Smooth muscle cell (in vitro differentiated cells): ENCODE data around the gene STX5. TPM values are rescaled to one million over a fixed set of nuclear protein-coding genes. Genes with fewer than 3 reads are reported as not detected.
A peak's percentile ranks its signal among the peaks of the same experiment; 100 is the strongest.

Source experiments
- DNase-seq: peaks from one replicate; lab custom pipeline; 2025; ENCODE audit not compliant: unreplicated experiment; lab: John Stamatoyannopoulos, UW
- H2AFZ ChIP-seq: fragments of 200-600 bp; sonication (generic); 2 replicates; pipeline ENCODE4 v1.6.0; 2016; ENCODE audit warnings: antibody characterized with exemption, low read depth, mild to moderate bottlenecking
- H3F3A ChIP-seq: fragments of 200-600 bp; sonication (generic); 2 replicates; pipeline ENCODE4 v1.6.0; 2017; ENCODE audit warnings: antibody characterized with exemption, low read depth
- H3K27ac ChIP-seq: fragments of 200-600 bp; sonication (generic); 2 replicates; pipeline ENCODE4 v1.5.1; 2016; ENCODE audit warnings: low read depth, mild to moderate bottlenecking
- H3K27me3 ChIP-seq: fragments of 200-600 bp; sonication (generic); 2 replicates; pipeline ENCODE4 v1.6.1; 2016; ENCODE audit warnings: low read depth, mild to moderate bottlenecking
- H3K36me3 ChIP-seq: fragments of 200-600 bp; sonication (generic); 2 replicates; pipeline ENCODE4 v1.5.1; 2016; ENCODE audit warnings: low read depth
- H3K4me1 ChIP-seq: fragments of 200-600 bp; sonication (generic); 2 replicates; pipeline ENCODE4 v1.5.1; 2016; ENCODE audit warnings: low read depth
- H3K4me2 ChIP-seq: fragments of 200-600 bp; sonication (generic); 2 replicates; pipeline ENCODE4 v1.6.0; 2016; ENCODE audit warnings: mild to moderate bottlenecking
- H3K4me3 ChIP-seq: fragments of 200-600 bp; sonication (generic); 2 replicates; pipeline ENCODE4 v1.5.1; 2016; ENCODE audit warnings: mild to moderate bottlenecking
- H3K79me2 ChIP-seq: fragments of 200-600 bp; sonication (generic); 2 replicates; pipeline ENCODE4 v1.6.0; 2016; ENCODE audit warnings: low read depth, mild to moderate bottlenecking
- H3K9ac ChIP-seq: fragments of 200-600 bp; sonication (generic); 2 replicates; pipeline ENCODE4 v1.6.0; 2016; ENCODE audit warnings: low read depth
- H3K9me3 ChIP-seq: fragments of 200-600 bp; sonication (generic); replicated peaks from 2 replicates; pipeline ENCODE4 v1.5.1; 2016; ENCODE audit warnings: low read depth
- H4K20me1 ChIP-seq: fragments of 200-600 bp; sonication (generic); 2 replicates; pipeline ENCODE4 v1.6.0; 2016; ENCODE audit warnings: low read depth
- CTCF ChIP-seq: fragments of 200-600 bp; sonication (generic); IDR thresholded peaks from 2 replicates; pipeline ENCODE4 v1.5.1; 2017; ENCODE audit warnings: borderline replicate concordance, mild to moderate bottlenecking, antibody characterized with exemption; ENCODE audit not compliant: insufficient read depth, poor library complexity, severe bottlenecking
- WGBS: methylation state at CpG from one replicate; pipeline ENCODE4 v1.1.7; 2016; ENCODE audit warnings: low lambda C conversion rate; 5-methylcytosine and 5-hydroxymethylcytosine counted together
- polyA plus RNA-seq: library from polyadenylated mRNA; unstranded; fragments of >200 nt; fragmentation: Nextera tagmentation; extraction: Ambion mirVana; gene quantifications from 2 replicates; pipeline ENCODE4 v1.2.1, GENCODE V29; 2016
- total RNA-seq: library from RNA; depleted of rRNA; stranded (reverse); fragments of >200 nt; gene quantifications from 2 replicates; pipeline ENCODE4 v1.2.3, GENCODE V29; 2014

STX5 gene
- total RNA-seq: 44.6 and 52.6 TPM in 2 replicates
- 67.9 and 69.0 TPM in 2 replicates for polyA plus RNA-seq

GRCh38 chr11:62831520-62832335, at the start of gene STX5:
Gene STX5 (minus strand): TSS chr11:62832051. CDS start chr11:62831243, 808 bp downstream.
- H3K27ac ChIP-seq: peak within 1 kb of the TSS; percentile 98
- no peak for TF ChIP-seq CTCF
- no peaks in the 10 kb centered on the region for H3F3A ChIP-seq
- WGBS: 2% methylated on average over 63 of the region's 65 CpGs
- peak within 1 kb of the TSS; percentile 100 for H3K4me3 ChIP-seq
- H2AFZ ChIP-seq: no peak within 1 kb of the TSS
- H3K9me3 ChIP-seq: no peaks in the 10 kb centered on the region
- H3K4me1 ChIP-seq: peaks cover 8% of the 10 kb centered on the region
- H3K9ac ChIP-seq: peak within 1 kb of the TSS; percentile 99
- peaks cover 72% of the 10 kb centered on the region for H3K79me2 ChIP-seq
- peaks cover 48% of the 10 kb centered on the region for H4K20me1 ChIP-seq
- DNase-seq: peak; percentile 98
- no peaks in the 10 kb centered on the region for H3K27me3 ChIP-seq
- H3K36me3 ChIP-seq: peaks cover 5% of the 10 kb centered on the region
- H3K4me2 ChIP-seq: peak within 1 kb of the TSS; percentile 99

DNA sequence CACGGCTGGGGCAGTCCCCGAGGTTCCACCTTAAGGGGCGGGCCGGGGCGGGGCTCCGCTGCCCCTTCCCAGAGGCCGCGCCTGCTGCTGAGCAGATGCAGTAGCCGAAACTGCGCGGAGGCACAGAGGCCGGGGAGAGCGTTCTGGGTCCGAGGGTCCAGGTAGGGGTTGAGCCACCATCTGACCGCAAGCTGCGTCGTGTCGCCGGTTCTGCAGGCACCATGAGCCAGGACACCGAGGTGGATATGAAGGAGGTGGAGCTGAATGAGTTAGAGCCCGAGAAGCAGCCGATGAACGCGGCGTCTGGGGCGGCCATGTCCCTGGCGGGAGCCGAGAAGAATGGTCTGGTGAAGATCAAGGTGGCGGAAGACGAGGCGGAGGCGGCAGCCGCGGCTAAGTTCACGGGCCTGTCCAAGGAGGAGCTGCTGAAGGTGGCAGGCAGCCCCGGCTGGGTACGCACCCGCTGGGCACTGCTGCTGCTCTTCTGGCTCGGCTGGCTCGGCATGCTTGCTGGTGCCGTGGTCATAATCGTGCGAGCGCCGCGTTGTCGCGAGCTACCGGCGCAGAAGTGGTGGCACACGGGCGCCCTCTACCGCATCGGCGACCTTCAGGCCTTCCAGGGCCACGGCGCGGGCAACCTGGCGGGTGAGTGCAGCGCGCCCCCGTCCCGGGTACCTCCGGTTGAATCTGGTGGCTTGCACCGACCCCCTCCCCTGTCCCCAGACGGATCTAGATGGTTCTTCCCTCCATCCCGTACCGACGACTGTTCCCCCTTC, 49.1 kb upstream of the STX5 start, which contains the start of gene SLC3A2:
SLC3A2 (plus strand) TSS at position 94 of the 776 bp plus-strand sequence; CDS start at position 222, 128 bp downstream.
- Histone ChIP-seq H3K9me3 (no peaks in the 10 kb centered on the region), H3K27me3 (no peaks in the 10 kb centered on the region), H3F3A (peaks cover 45% of the 10 kb centered on the region), H3K36me3 (peaks cover 9% of the 10 kb centered on the region), H4K20me1 (peaks cover 36% of the 10 kb centered on the region), H3K9ac (peak within 1 kb of the TSS; percentile 99), H3K4me2 (peak within 1 kb of the TSS; percentile 86), H3K27ac (peak within 1 kb of the TSS; percentile 100), H2AFZ (peak within 1 kb of the TSS; percentile 40), H3K4me1 (peaks cover 28% of the 10 kb centered on the region), H3K4me3 (peak within 1 kb of the TSS; percentile 81), H3K79me2 (peaks cover 53% of the 10 kb centered on the region)
- WGBS: under 1% methylated on average over 63 of the region's 69 CpGs
- TF ChIP-seq CTCF: peak; percentile 76
- DNase-seq: peak; percentile 95

GRCh38 chr11:62880231-62880802, 48.5 kb upstream of the STX5 start:
- Histone ChIP-seq H3K4me2 (peak overlapping the region; percentile 86), H3K36me3 (peaks cover 3% of the 10 kb centered on the region), H4K20me1 (peaks cover 29% of the 10 kb centered on the region), H3K27ac (peak overlapping the region; percentile 100), H3K9me3 (no peaks in the 10 kb centered on the region), H3F3A (peaks cover 39% of the 10 kb centered on the region), H3K4me1 (peaks cover 28% of the 10 kb centered on the region), H3K9ac (peak overlapping the region; percentile 99), H3K79me2 (peaks cover 47% of the 10 kb centered on the region), H3K27me3 (no peaks in the 10 kb centered on the region), H3K4me3 (peak overlapping the region; percentile 81), H2AFZ (peak overlapping the region; percentile 40)
- DNase-seq: peak; percentile 67
- WGBS: 5% methylated on average over 14 of the region's 16 CpGs
- TF ChIP-seq CTCF: no peak
